H1 (cell line): ENCODE data around the gene TNS3. TPM values are rescaled to one million over a fixed set of nuclear protein-coding genes. Genes with fewer than 3 reads are reported as not detected.

Experiments used
- CTCF ChIA-PET: fragments of 300-600 bp; sonication (Branson Sonifier 250); formaldehyde crosslinking; loops from one replicate; lab custom pipeline; 2021; ENCODE audit not compliant: partially characterized antibody; lab: Charles Lee
- POLR2A ChIA-PET: fragments of 300-600 bp; sonication (Branson Sonifier 250); formaldehyde crosslinking; loops from one replicate; lab custom pipeline; 2021; ENCODE audit warnings: inconsistent platforms; ENCODE audit not compliant: partially characterized antibody; lab: Charles Lee
- DNase-seq, 2 experiments: peaks; one replicate each; pipeline versions ENCODE4 v3.0.0 to v3.0.0-alpha.2; 2010 to 2022; ENCODE audit warnings: low spot score in 2 of 2, low read depth in 1 of 2, mixed read lengths in 1 of 2
- FAIRE-seq: peaks from 2 replicates; lab custom pipeline; 2011; peaks lifted over from hg19 to GRCh38; lab: Jason Lieb, UNC
- H2AFZ ChIP-seq: 2 replicates; pipeline ENCODE4 v1.8.1; 2012; ENCODE audit warnings: low read length, inconsistent platforms
- H2AK5ac ChIP-seq: 2 replicates; pipeline ENCODE4 v1.6.1; 2013; ENCODE audit warnings: low read depth, low read length
- H2BK120ac ChIP-seq: replicated peaks from 2 replicates; pipeline ENCODE3; 2013; ENCODE audit warnings: low read depth, low read length, inconsistent platforms
- H2BK12ac ChIP-seq: 2 replicates; pipeline ENCODE4 v1.6.1; 2013; ENCODE audit warnings: low read depth, low read length
- H2BK15ac ChIP-seq: 2 replicates; pipeline ENCODE4 v1.6.1; 2013; ENCODE audit warnings: low read length
- H2BK20ac ChIP-seq: 2 replicates; pipeline ENCODE4 v1.6.1; 2013; ENCODE audit warnings: low read length
- H2BK5ac ChIP-seq: 2 replicates; pipeline ENCODE4 v1.6.1; 2013; ENCODE audit warnings: low read depth, low read length
- H3K14ac ChIP-seq: 2 replicates; pipeline ENCODE4 v1.6.1; 2013; ENCODE audit warnings: inconsistent platforms; ENCODE audit not compliant: insufficient read length
- H3K18ac ChIP-seq: 2 replicates; pipeline ENCODE4 v1.6.1; 2013; ENCODE audit warnings: low read length; ENCODE audit errors: extremely low read depth
- H3K23ac ChIP-seq: 2 replicates; pipeline ENCODE4 v1.6.1; 2013; ENCODE audit warnings: inconsistent platforms; ENCODE audit not compliant: insufficient read length
- H3K23me2 ChIP-seq: 2 replicates; pipeline ENCODE4 v1.6.1; 2013; ENCODE audit warnings: low read depth, low read length
- H3K27ac ChIP-seq: 2 replicates; pipeline ENCODE4 v1.6.1; 2011; ENCODE audit warnings: low read depth, low read length, inconsistent platforms
- H3K27me3 ChIP-seq, 4 experiments: replicated peaks in 1 of 4; 1 replicate in 1 of 4; 2 replicates in 3 of 4; pipeline versions ENCODE4 v1.6.1 to v1.8.1; 2011 to 2013; ENCODE audit warnings: low read length in 3 of 4, mild to moderate bottlenecking in 3 of 4, inconsistent platforms in 2 of 4, mixed read lengths in 2 of 4, moderate library complexity in 1 of 4; ENCODE audit not compliant: control insufficient read depth in 3 of 4, insufficient read depth in 3 of 4; ENCODE audit errors: extremely low read depth in 1 of 4
- H3K36me3 ChIP-seq, 4 experiments: 2 replicates each; pipeline versions ENCODE4 v1.6.1 to v1.8.1; 2011 to 2013; ENCODE audit warnings: mild to moderate bottlenecking in 4 of 4, low read length in 3 of 4, moderate library complexity in 2 of 4, control low read depth in 1 of 4, inconsistent platforms in 1 of 4; ENCODE audit not compliant: insufficient read depth in 4 of 4, control insufficient read depth in 2 of 4
- H3K4ac ChIP-seq: replicated peaks from 2 replicates; pipeline ENCODE3; 2013; ENCODE audit warnings: low read length, low read depth, mixed read lengths, inconsistent platforms; ENCODE audit not compliant: insufficient read length
- H3K4me1 ChIP-seq, 4 experiments: replicated peaks in 1 of 4; 1 replicate in 1 of 4; 2 replicates in 3 of 4; pipeline versions ENCODE4 v1.6.1 to v1.8.1; 2011 to 2013; ENCODE audit warnings: low read length in 3 of 4, inconsistent platforms in 2 of 4, mixed read lengths in 1 of 4; ENCODE audit not compliant: insufficient read depth in 4 of 4, control insufficient read depth in 3 of 4
- H3K4me2 ChIP-seq, 2 experiments: 2 replicates each; pipeline versions ENCODE4 v1.6.1 to v1.8.1; 2011 to 2013; ENCODE audit warnings: low read depth in 2 of 2, low read length in 2 of 2, control low read depth in 1 of 2, inconsistent platforms in 1 of 2, mild to moderate bottlenecking in 1 of 2; ENCODE audit not compliant: insufficient read depth in 1 of 2
- H3K4me3 ChIP-seq, 4 experiments: fragments of 200-600, 300-600 bp in 1 of 4; sonication (generic), shearing (Covaris generic), sonication (Bioruptor Twin) in 1 of 4; 2 replicates each; pipeline versions ENCODE4 v1.5.1 to v1.8.1; 2011 to 2016; ENCODE audit warnings: low read length in 4 of 4, low read depth in 3 of 4, control low read depth in 2 of 4, inconsistent platforms in 2 of 4, mild to moderate bottlenecking in 2 of 4, mixed read lengths in 1 of 4, moderate library complexity in 1 of 4; ENCODE audit not compliant: insufficient read depth in 2 of 4; ENCODE audit errors: extremely low read depth in 1 of 4
- H3K56ac ChIP-seq: replicated peaks from 2 replicates; pipeline ENCODE3; 2013; ENCODE audit warnings: low read depth, mild to moderate bottlenecking, mixed read lengths, low read length, inconsistent platforms; ENCODE audit not compliant: insufficient read length
- H3K79me1 ChIP-seq: 2 replicates; pipeline ENCODE4 v1.6.1; 2013; ENCODE audit warnings: low read depth, low read length, control low read depth
- H3K79me2 ChIP-seq, 2 experiments: 2 replicates each; pipeline versions ENCODE4 v1.6.1 to v1.8.1; 2012 to 2013; ENCODE audit warnings: low read length in 2 of 2, mild to moderate bottlenecking in 2 of 2, inconsistent platforms in 1 of 2; ENCODE audit not compliant: insufficient read depth in 2 of 2, control insufficient read depth in 1 of 2
- H3K9ac ChIP-seq, 4 experiments: replicated peaks in 1 of 4; 1 replicate in 1 of 4; 2 replicates in 3 of 4; pipeline versions ENCODE4 v1.6.1 to v1.8.1; 2011 to 2013; ENCODE audit warnings: low read depth in 3 of 4, low read length in 3 of 4, control low read depth in 2 of 4, mild to moderate bottlenecking in 2 of 4, moderate library complexity in 2 of 4, inconsistent platforms in 1 of 4; ENCODE audit errors: extremely low read depth in 1 of 4
- H3K9me3 ChIP-seq, 2 experiments: 2 replicates each; pipeline versions ENCODE4 v1.6.1 to v1.8.1; 2012 to 2013; ENCODE audit warnings: mild to moderate bottlenecking in 2 of 2, moderate library complexity in 2 of 2, control low read depth in 1 of 2, inconsistent platforms in 1 of 2, low read depth in 1 of 2, low read length in 1 of 2, mixed read lengths in 1 of 2; ENCODE audit not compliant: insufficient read depth in 2 of 2
- H4K20me1 ChIP-seq, 2 experiments: replicated peaks in 1 of 2; 2 replicates each; pipeline versions ENCODE3 to v1.8.1; 2011 to 2013; ENCODE audit warnings: inconsistent platforms in 2 of 2, low read length in 2 of 2, mild to moderate bottlenecking in 1 of 2; ENCODE audit not compliant: insufficient read depth in 2 of 2, control insufficient read depth in 1 of 2
- H4K5ac ChIP-seq: 2 replicates; pipeline ENCODE4 v1.6.1; 2013; ENCODE audit warnings: low read length, low read depth, mixed read lengths, inconsistent platforms; ENCODE audit not compliant: insufficient read length
- H4K8ac ChIP-seq: 2 replicates; pipeline ENCODE4 v1.8.0; 2013; ENCODE audit warnings: mild to moderate bottlenecking, moderate library complexity, low read length, inconsistent platforms; ENCODE audit not compliant: insufficient read depth; ENCODE audit errors: extremely low read depth
- H4K91ac ChIP-seq: replicated peaks from 2 replicates; pipeline ENCODE3; 2013; ENCODE audit warnings: low read length, mixed read lengths, inconsistent platforms; ENCODE audit not compliant: insufficient read length
- ATF3 ChIP-seq: IDR thresholded peaks from 2 replicates; pipeline ENCODE4 v1.6.1; 2011; ENCODE audit warnings: low read depth, mild to moderate bottlenecking, low read length; ENCODE audit not compliant: insufficient read depth
- CBX5 ChIP-seq: fragments of 300-800, 300-1000 bp; sonication (generic); IDR thresholded peaks from 2 replicates; pipeline ENCODE4 v1.7.1; 2016; ENCODE audit warnings: antibody characterized with exemption, low read length, low read depth
- HDAC6 ChIP-seq: IDR thresholded peaks from one replicate; pipeline ENCODE4 v1.7.1; 2012; ENCODE audit warnings: low read depth, mild to moderate bottlenecking, inconsistent platforms, low read length, moderate library complexity
- POLR2A ChIP-seq, 2 experiments: IDR thresholded peaks; 1 replicate in 1 of 2; 2 replicates in 1 of 2; pipeline ENCODE4 v1.6.1; 2011; ENCODE audit warnings: low read depth in 2 of 2, low read length in 2 of 2, mild to moderate bottlenecking in 2 of 2; ENCODE audit errors: control extremely low read depth in 1 of 2
- WGBS, 2 experiments: shearing (Covaris generic) in 1 of 2; methylation state at CpG; one replicate each; pipeline versions ENCODE4 v1.1.6 to v1.1.7; 2013 to 2015; ENCODE audit warnings: low lambda C conversion rate in 2 of 2, mixed read lengths in 2 of 2, inconsistent platforms in 1 of 2, low coverage in 1 of 2, missing lambda C conversion rate in 1 of 2; ENCODE audit not compliant: insufficient replicate concordance in 2 of 2, insufficient coverage in 1 of 2, insufficient read length in 1 of 2; ENCODE audit errors: extremely low coverage in 1 of 2, missing lambda C conversion rate in 1 of 2; 5-methylcytosine and 5-hydroxymethylcytosine counted together
- polyA plus RNA-seq, 7 experiments: library from polyadenylated mRNA; depleted of rRNA in 3 of 7; stranded (reverse) in 5 of 7; unstranded in 2 of 7; fragments of >200 nt in 5 of 7; fragments of 200-250 nt in 2 of 7; gene quantifications; 1 replicate in 5 of 7; 2 replicates in 1 of 7; 4 replicates in 1 of 7; pipeline versions ENCODE4 v1.2.1 to v1.2.3, GENCODE V29; 2011 to 2013; ENCODE audit warnings: missing spikeins in 2 of 7, mixed read lengths in 2 of 7
- total RNA-seq: library from RNA; stranded (reverse); fragmentation: NEBNext Ultra II Directional; extraction: Animal tissue kit (Norgen Biotek cat#: 25700); gene quantifications from 2 replicates; pipeline ENCODE4 v1.2.1, GENCODE V29; 2021

Gene TNS3
- total and polyA plus RNA-seq, 2 of the 8 experiments (the other 6 are each of a cell fraction or from before 2014, with no cell fraction given) = 11.9 to 24.2 TPM

GRCh38 chr7:47500103-47500563, 81.8 kb downstream of the TNS3 start:
- Histone ChIP-seq H2BK120ac (no peak overlapping the region), H4K91ac (no peak overlapping the region), H3K79me2 (no peaks in the 10 kb centered on the region; a peak in 1 of 4 replicates), H2BK20ac (no peak overlapping the region), H3K9me3 (no peaks in the 10 kb centered on the region), H3K23me2 (no peaks in the 10 kb centered on the region), H2BK5ac (no peak overlapping the region), H3K23ac (no peak overlapping the region), H3K9ac (no peak overlapping the region), H4K8ac (no peak overlapping the region), H3K56ac (no peak overlapping the region), H2BK15ac (no peak overlapping the region), H3K36me3 (no peaks in the 10 kb centered on the region), H3K79me1 (peaks cover 10% of the 10 kb centered on the region; the same call in 1 of the 2 replicates), H3K4ac (no peak overlapping the region), H3K4me3 (no peak overlapping the region), H3K18ac (no peak overlapping the region), H4K5ac (no peak overlapping the region), H2AFZ (no peak overlapping the region), H3K4me1 (peaks cover 0 to 9% (median 3%) of the 10 kb centered on the region in 4 experiments; a peak in 6 of 7 replicates), H4K20me1 (peaks cover 1 to 10% of the 10 kb centered on the region in 2 experiments), H2AK5ac (no peak overlapping the region), H2BK12ac (no peak overlapping the region), H3K27ac (no peak overlapping the region), H3K4me2 (no peak overlapping the region), H3K27me3 (no peaks in the 10 kb centered on the region), H3K14ac (no peak overlapping the region)
- no peak for DNase-seq
- no peak for FAIRE-seq
- ChIA-PET CTCF (interaction anchor here (1.4 to 2.0 kb wide), 2 partner anchors 11 to 16 kb away, joined by 4 to 6 read pairs; no protein-coding TSS in a partner anchor), POLR2A (no interaction called here)
- WGBS, 2 experiments = 73% methylated on average over 14 of the region's 15 CpGs; no CpG with 5 or more reads in 1 of the 2 experiments
- TF ChIP-seq CBX5 (no peak), HDAC6 (no peak), ATF3 (no peak), POLR2A (IDR thresholded peaks at IDR 0.05; ENCODE audit: control extremely low read depth in 1 of 2, low read depth in 2 of 2, low read length in 2 of 2) (no peak)
